Measurements from ENCODE around the gene CNNM4. TPM values are rescaled to one million over a fixed set of nuclear protein-coding genes. Genes with fewer than 3 reads are reported as not detected.

The CNNM4 gene
- 100 to 1,000 TPM in 2 of 3 donors, 10 to 100 TPM in 1; 53.4 to 134 (median 101) TPM for total RNA-seq
- long read RNA-seq, donor 1, full-length matches to known transcripts = 17 of 48 reads
- long read RNA-seq, donor 1, partial matches to known transcripts = 29 of 48 reads
- long read RNA-seq, donor 1, other reads (novel, unspliced or antisense) = 2 of 48 reads
- long read RNA-seq, donor 2, full-length matches to known transcripts = 7 of 30 reads
- long read RNA-seq, donor 2, partial matches to known transcripts = 21 of 30 reads
- long read RNA-seq, donor 2, other reads (novel, unspliced or antisense) = 2 of 30 reads

- ATAC-seq (peak; percentile 83), DNase-seq (peak; percentile 97 to 98 (median 98))
- Histone ChIP-seq H3K4me3 (peak within 1 kb of the TSS; percentile 41), H3K4me1 (ENCODE audit: low read depth) (peaks cover 22% of the 10 kb centered on the region), H3K36me3 (ENCODE audit: low read depth) (no peaks in the 10 kb centered on the region), H3K9me3 (no peaks in the 10 kb centered on the region)
- TF ChIP-seq CTCF (IDR thresholded peaks at IDR 0.05) = no peak
- intact Hi-C loops (cut with DNase I, micrococcal nuclease) = no loop called here
These were observed at the start of gene CNNM4 for GRCh38 chr2:96760036-96760985. CNNM4 (plus strand) TSS chr2:96760902; CDS start chr2:96761000, 98 bp downstream.

GRCh38 chr2:96710985-96711384 lies 49.7 kb upstream of the CNNM4 start:
- H3K9me3 ChIP-seq = no peaks in the 10 kb centered on the region
- peaks cover 9% of the 10 kb centered on the region for H3K36me3 ChIP-seq (ENCODE audit: low read depth)
- no peak for ATAC-seq
- intact Hi-C loops (cut with DNase I, micrococcal nuclease) = no loop called here
- no peak for DNase-seq
- H3K4me3 ChIP-seq = no peak overlapping the region
- TF ChIP-seq CTCF (IDR thresholded peaks at IDR 0.05) = no peak
- peaks cover 15% of the 10 kb centered on the region for H3K4me1 ChIP-seq (ENCODE audit: low read depth)

GRCh38 chr2:96715658-96716057 lies 45.0 kb upstream of the CNNM4 start:
- Histone ChIP-seq H3K4me1 (ENCODE audit: low read depth) (peaks cover 15% of the 10 kb centered on the region), H3K4me3 (no peak overlapping the region), H3K36me3 (ENCODE audit: low read depth) (peaks cover 5% of the 10 kb centered on the region), H3K9me3 (no peaks in the 10 kb centered on the region)
- no peak for TF ChIP-seq CTCF (IDR thresholded peaks at IDR 0.05)
- DNase-seq (no peak), ATAC-seq (peak; percentile 67)
- intact Hi-C loops (cut with DNase I, micrococcal nuclease) = no loop called here

GRCh38 chr2:96716388-96716787 lies 44.3 kb upstream of the CNNM4 start:
- TF ChIP-seq CTCF (IDR thresholded peaks at IDR 0.05) = no peak
- Histone ChIP-seq H3K4me3 (no peak overlapping the region), H3K4me1 (ENCODE audit: low read depth) (peaks cover 15% of the 10 kb centered on the region), H3K36me3 (ENCODE audit: low read depth) (peaks cover 4% of the 10 kb centered on the region), H3K9me3 (no peaks in the 10 kb centered on the region)
- no peak for ATAC-seq
- no peak for DNase-seq
- intact Hi-C loops (cut with DNase I, micrococcal nuclease) = no loop called here

- DNase-seq (no peak), ATAC-seq (no peak)
- TF ChIP-seq CTCF (IDR thresholded peaks at IDR 0.05) = no peak
- Histone ChIP-seq H3K4me3 (no peak overlapping the region), H3K36me3 (ENCODE audit: low read depth) (peaks cover 4% of the 10 kb centered on the region), H3K9me3 (no peaks in the 10 kb centered on the region), H3K4me1 (ENCODE audit: low read depth) (no peaks in the 10 kb centered on the region)
- intact Hi-C loops (cut with DNase I, micrococcal nuclease) = no loop called here
These were observed 34.6 kb upstream of the CNNM4 start for GRCh38 chr2:96726131-96726530.
